Measurements from ENCODE around the gene CHKB.
A peak's percentile ranks its signal among the peaks of the same experiment; 100 is the strongest.

CHKB gene

GRCh38 chr22:50571264-50572175 lies 11.1 kb downstream of the CHKB start:
- no peak for DNase-seq

GRCh38 chr22:50570861-50571260 lies 11.8 kb downstream of the CHKB start:
- DNase-seq = no peak

- DNase-seq = no peak
These were observed 12.6 kb downstream of the CHKB start for GRCh38 chr22:50569896-50570535.

- DNase-seq = no peak
These were observed 13.6 kb downstream of the CHKB start for GRCh38 chr22:50569041-50569459.

- DNase-seq = no peak
These were observed 14.0 kb downstream of the CHKB start for GRCh38 chr22:50568626-50569025.

- DNase-seq = no peak
These were observed 14.9 kb downstream of the CHKB start for GRCh38 chr22:50567721-50568252.

GRCh38 chr22:50564289-50564688 lies 18.4 kb downstream of the CHKB start:
- DNase-seq = no peak

GRCh38 chr22:50563413-50564160 lies 19.1 kb downstream of the CHKB start:
- no peak for DNase-seq

- peak; percentile 92 to 94 for DNase-seq
These were observed 19.9 kb downstream of the CHKB start, which contains the start of gene SYCE3 for GRCh38 chr22:50562523-50563412. Gene SYCE3 (minus strand): TSS chr22:50562919. CDS start chr22:50556405, 6,514 bp downstream.

GRCh38 chr22:50561401-50562358 lies 21.0 kb downstream of the CHKB start:
- DNase-seq = no peak

GRCh38 chr22:50560034-50560433 lies 22.6 kb downstream of the CHKB start:
- no peak for DNase-seq

GRCh38 chr22:50556703-50557102 lies 25.9 kb downstream of the CHKB start:
- no peak for DNase-seq

- no peak for DNase-seq
These were observed 29.3 kb downstream of the CHKB start for GRCh38 chr22:50553310-50553709.

- DNase-seq = no peak
These were observed 31.4 kb downstream of the CHKB start for GRCh38 chr22:50551160-50551752.

GRCh38 chr22:50550395-50550794 lies 32.3 kb downstream of the CHKB start:
- no peak for DNase-seq

GRCh38 chr22:50548921-50549790 lies 33.5 kb downstream of the CHKB start:
- DNase-seq = no peak

GRCh38 chr22:50548040-50548920 lies 34.4 kb downstream of the CHKB start:
- no peak for DNase-seq

All from cerebellar nuclear complex (tissue), 1 donor.